ENCODE results near the gene FSTL4. TPM values are rescaled to one million over a fixed set of nuclear protein-coding genes. Genes with fewer than 3 reads are reported as not detected.

FSTL4 gene
- polyA plus RNA-seq, 1 donor from 2014 or later: 0.57 TPM

GRCh38 chr5:133358271-133358670 lies 254.1 kb downstream of the FSTL4 start:
- Histone ChIP-seq H3K27me3 (ENCODE audit: insufficient read depth, low read depth, low read length) (no peaks in the 10 kb centered on the region), H3K79me2 (replicated peaks; ENCODE audit: insufficient read depth, low read length) (no peaks in the 10 kb centered on the region), H3K9ac (ENCODE audit: low read length) (no peak overlapping the region), H3F3A (ENCODE audit: insufficient read depth, low read length, poor library complexity, severe bottlenecking) (no peaks in the 10 kb centered on the region), H3K4me3 (ENCODE audit: low read length) (no peak overlapping the region), H4K20me1 (ENCODE audit: insufficient read depth) (no peaks in the 10 kb centered on the region), H3K9me2 (ENCODE audit: insufficient read depth, low read length) (no peaks in the 10 kb centered on the region), H3K9me3 (ENCODE audit: low read length) (no peaks in the 10 kb centered on the region), H3K27ac (ENCODE audit: low read length) (no peak overlapping the region), H3K4me2 (ENCODE audit: low read length) (no peak overlapping the region), H2AFZ (ENCODE audit: low read depth, low read length) (no peak overlapping the region), H3K36me3 (ENCODE audit: insufficient read depth, low read length) (no peaks in the 10 kb centered on the region)
- TF ChIP-seq POLR2AphosphoS5 (IDR thresholded peaks at IDR 0.05) (no peak), RAD21 (conservative IDR thresholded peaks at IDR 0.05) (no peak), TAF1 (IDR thresholded peaks at IDR 0.05; ENCODE audit: low read depth) (no peak), REST (IDR thresholded peaks at IDR 0.05; ENCODE audit: borderline replicate concordance) (no peak), EZH2 (IDR thresholded peaks at IDR 0.05; ENCODE audit: borderline replicate concordance, insufficient read depth, low read length, poor library complexity, severe bottlenecking) (no peak), SMC3 (conservative IDR thresholded peaks at IDR 0.05; ENCODE audit: poor library complexity) (no peak), MXI1 (conservative IDR thresholded peaks at IDR 0.05; ENCODE audit: poor library complexity, severe bottlenecking) (no peak)

- no peaks in the 10 kb centered on the region for H3K36me3 ChIP-seq (ENCODE audit: insufficient read depth, low read length)
- no peak for TF ChIP-seq REST (IDR thresholded peaks at IDR 0.05; ENCODE audit: borderline replicate concordance)
- TF ChIP-seq EZH2 (IDR thresholded peaks at IDR 0.05; ENCODE audit: borderline replicate concordance, insufficient read depth, low read length, poor library complexity, severe bottlenecking): no peak
- TF ChIP-seq SMC3 (conservative IDR thresholded peaks at IDR 0.05; ENCODE audit: poor library complexity): no peak
- TF ChIP-seq CTCF (IDR thresholded peaks at IDR 0.05; ENCODE audit: poor library complexity, severe bottlenecking): no peak
- TF ChIP-seq POLR2AphosphoS5 (IDR thresholded peaks at IDR 0.05): no peak
- no peak for TF ChIP-seq TAF1 (IDR thresholded peaks at IDR 0.05; ENCODE audit: low read depth)
- no peak for TF ChIP-seq RAD21 (conservative IDR thresholded peaks at IDR 0.05)
- no peak for TF ChIP-seq MXI1 (conservative IDR thresholded peaks at IDR 0.05; ENCODE audit: poor library complexity, severe bottlenecking)
- no peak for TF ChIP-seq EP300 (conservative IDR thresholded peaks at IDR 0.05; ENCODE audit: poor library complexity, severe bottlenecking)
- no peak overlapping the region for H3K4me2 ChIP-seq (ENCODE audit: low read length)
- no peak overlapping the region for H3K4me3 ChIP-seq (ENCODE audit: low read length)
- H2AFZ ChIP-seq (ENCODE audit: low read depth, low read length): no peak overlapping the region
- no peaks in the 10 kb centered on the region for H3K9me3 ChIP-seq (ENCODE audit: low read length)
- H3K27ac ChIP-seq (ENCODE audit: low read length): no peak overlapping the region
- no peaks in the 10 kb centered on the region for H3K9me2 ChIP-seq (ENCODE audit: insufficient read depth, low read length)
- H3F3A ChIP-seq (ENCODE audit: insufficient read depth, low read length, poor library complexity, severe bottlenecking): no peaks in the 10 kb centered on the region
- H3K9ac ChIP-seq (ENCODE audit: low read length): no peak overlapping the region
- no peaks in the 10 kb centered on the region for H3K79me2 ChIP-seq (replicated peaks; ENCODE audit: insufficient read depth, low read length)
- no peaks in the 10 kb centered on the region for H4K20me1 ChIP-seq (ENCODE audit: insufficient read depth)
- no peaks in the 10 kb centered on the region for H3K27me3 ChIP-seq (ENCODE audit: insufficient read depth, low read depth, low read length)
Measured at GRCh38 chr5:133357758-133358157, 254.6 kb downstream of the FSTL4 start.

Data from neural cell (in vitro differentiated cells).